Neural progenitor cell (in vitro differentiated cells): Measurements from ENCODE around the gene FJX1.

Experiments
- CTCF ChIP-seq: fragments of 200-600 bp; sonication (generic); IDR thresholded peaks from 2 replicates; pipeline ENCODE4 v1.5.1; 2017; ENCODE audit warnings: antibody characterized with exemption, mild to moderate bottlenecking
- EZH2phosphoT487 ChIP-seq: fragments of 200-600 bp; sonication (generic); IDR thresholded peaks from 2 replicates; pipeline ENCODE4 v1.6.1; 2017; ENCODE audit warnings: antibody characterized with exemption

DNA sequence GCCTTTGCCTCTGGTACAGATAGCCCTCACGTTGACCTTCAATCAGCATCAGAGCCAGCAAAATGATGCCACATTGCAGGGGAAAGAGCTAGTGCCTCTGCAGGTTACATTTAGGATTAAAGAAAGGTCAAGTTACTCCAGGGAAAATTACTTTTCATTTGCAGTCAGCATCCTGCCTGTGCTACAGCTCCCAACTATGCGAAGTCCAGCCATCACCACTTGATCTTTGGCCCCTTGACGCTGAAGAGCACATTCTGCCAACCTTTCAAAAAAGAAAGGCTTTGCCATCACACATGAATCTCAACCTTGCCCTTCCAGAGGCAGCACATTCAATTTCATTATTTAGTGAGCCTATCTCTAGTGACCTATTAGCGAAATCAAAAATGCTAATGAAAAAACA lies 11.3 kb downstream of the FJX1 start:
- TF ChIP-seq EZH2phosphoT487 (no peak), CTCF (no peak)
